Smooth muscle cell (in vitro differentiated cells): ENCODE measurements around the gene MYLK. TPM values are rescaled to one million over a fixed set of nuclear protein-coding genes. Genes with fewer than 3 reads are reported as not detected.

ENCODE experiments used
- DNase-seq: peaks from one replicate; lab custom pipeline; 2025; ENCODE audit not compliant: unreplicated experiment; lab: John Stamatoyannopoulos, UW
- H2AFZ ChIP-seq: fragments of 200-600 bp; sonication (generic); 2 replicates; pipeline ENCODE4 v1.6.0; 2016; ENCODE audit warnings: antibody characterized with exemption, low read depth, mild to moderate bottlenecking
- H3F3A ChIP-seq: fragments of 200-600 bp; sonication (generic); 2 replicates; pipeline ENCODE4 v1.6.0; 2017; ENCODE audit warnings: antibody characterized with exemption, low read depth
- H3K27ac ChIP-seq: fragments of 200-600 bp; sonication (generic); 2 replicates; pipeline ENCODE4 v1.5.1; 2016; ENCODE audit warnings: low read depth, mild to moderate bottlenecking
- H3K27me3 ChIP-seq: fragments of 200-600 bp; sonication (generic); 2 replicates; pipeline ENCODE4 v1.6.1; 2016; ENCODE audit warnings: low read depth, mild to moderate bottlenecking
- H3K36me3 ChIP-seq: fragments of 200-600 bp; sonication (generic); 2 replicates; pipeline ENCODE4 v1.5.1; 2016; ENCODE audit warnings: low read depth
- H3K4me1 ChIP-seq: fragments of 200-600 bp; sonication (generic); 2 replicates; pipeline ENCODE4 v1.5.1; 2016; ENCODE audit warnings: low read depth
- H3K4me2 ChIP-seq: fragments of 200-600 bp; sonication (generic); 2 replicates; pipeline ENCODE4 v1.6.0; 2016; ENCODE audit warnings: mild to moderate bottlenecking
- H3K4me3 ChIP-seq: fragments of 200-600 bp; sonication (generic); 2 replicates; pipeline ENCODE4 v1.5.1; 2016; ENCODE audit warnings: mild to moderate bottlenecking
- H3K79me2 ChIP-seq: fragments of 200-600 bp; sonication (generic); 2 replicates; pipeline ENCODE4 v1.6.0; 2016; ENCODE audit warnings: low read depth, mild to moderate bottlenecking
- H3K9ac ChIP-seq: fragments of 200-600 bp; sonication (generic); 2 replicates; pipeline ENCODE4 v1.6.0; 2016; ENCODE audit warnings: low read depth
- H3K9me3 ChIP-seq: fragments of 200-600 bp; sonication (generic); replicated peaks from 2 replicates; pipeline ENCODE4 v1.5.1; 2016; ENCODE audit warnings: low read depth
- H4K20me1 ChIP-seq: fragments of 200-600 bp; sonication (generic); 2 replicates; pipeline ENCODE4 v1.6.0; 2016; ENCODE audit warnings: low read depth
- CTCF ChIP-seq: fragments of 200-600 bp; sonication (generic); IDR thresholded peaks from 2 replicates; pipeline ENCODE4 v1.5.1; 2017; ENCODE audit warnings: borderline replicate concordance, mild to moderate bottlenecking, antibody characterized with exemption; ENCODE audit not compliant: insufficient read depth, poor library complexity, severe bottlenecking
- WGBS: methylation state at CpG from one replicate; pipeline ENCODE4 v1.1.7; 2016; ENCODE audit warnings: low lambda C conversion rate; 5-methylcytosine and 5-hydroxymethylcytosine counted together
- polyA plus RNA-seq: library from polyadenylated mRNA; unstranded; fragments of >200 nt; fragmentation: Nextera tagmentation; extraction: Ambion mirVana; gene quantifications from 2 replicates; pipeline ENCODE4 v1.2.1, GENCODE V29; 2016
- total RNA-seq: library from RNA; depleted of rRNA; stranded (reverse); fragments of >200 nt; gene quantifications from 2 replicates; pipeline ENCODE4 v1.2.3, GENCODE V29; 2014

MYLK gene
- total and polyA plus RNA-seq, 2 experiments from 2014 or later, result 13.6 to 25.5 TPM

- Histone ChIP-seq H4K20me1 (no peaks in the 10 kb centered on the region), H3K9ac (no peak overlapping the region), H3K27ac (no peak overlapping the region), H3K36me3 (peaks cover 2% of the 10 kb centered on the region), H3K27me3 (no peaks in the 10 kb centered on the region), H3K4me1 (peaks cover 23% of the 10 kb centered on the region), H3K4me3 (no peak overlapping the region), H3K79me2 (no peaks in the 10 kb centered on the region), H3F3A (peaks cover 4% of the 10 kb centered on the region), H3K9me3 (no peaks in the 10 kb centered on the region), H3K4me2 (no peak overlapping the region), H2AFZ (no peak overlapping the region)
- TF ChIP-seq CTCF, result no peak
- DNase-seq, result no peak
- 100% methylated on average over 1 of the region's 1 CpG for WGBS
These were observed 64.2 kb downstream of the MYLK start for GRCh38 chr3:123819949-123820348.

DNA sequence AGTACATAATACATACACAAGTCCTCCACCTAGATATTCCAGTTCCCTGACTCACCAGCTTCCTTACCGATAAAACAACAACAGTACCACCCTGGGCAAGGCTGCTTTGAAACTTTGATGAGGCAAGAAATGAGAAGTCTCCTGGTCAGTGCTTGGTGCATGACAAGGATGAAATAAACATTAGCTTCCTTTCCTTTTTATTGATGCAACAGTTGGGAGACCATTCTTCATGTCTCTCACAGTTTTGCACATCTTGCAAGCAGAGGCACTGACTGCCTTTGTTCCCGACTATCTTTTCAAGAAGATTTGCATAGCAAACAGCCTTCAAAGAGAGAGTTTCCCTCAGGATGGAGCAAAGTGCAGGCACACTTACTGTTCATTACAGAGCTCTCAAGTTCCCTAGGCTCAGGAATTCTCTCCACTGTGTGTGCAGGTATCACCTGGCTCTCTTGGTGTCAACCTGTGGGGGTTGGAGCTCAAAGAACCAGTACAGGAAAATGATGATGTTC lies 65.2 kb downstream of the MYLK start:
- no peak for DNase-seq
- no peak for TF ChIP-seq CTCF

GRCh38 chr3:123818324-123818920 lies 65.7 kb downstream of the MYLK start:
- Histone ChIP-seq H3K27me3 (no peaks in the 10 kb centered on the region), H3K9ac (no peak overlapping the region), H3K4me3 (no peak overlapping the region), H3F3A (peaks cover 4% of the 10 kb centered on the region), H3K27ac (peak overlapping the region; percentile 57), H4K20me1 (no peaks in the 10 kb centered on the region), H2AFZ (no peak overlapping the region), H3K9me3 (no peaks in the 10 kb centered on the region), H3K36me3 (peaks cover 2% of the 10 kb centered on the region), H3K4me1 (peaks cover 23% of the 10 kb centered on the region), H3K4me2 (peak overlapping the region; percentile 78), H3K79me2 (no peaks in the 10 kb centered on the region)
- no peak for TF ChIP-seq CTCF
- 50% methylated on average over 5 of the region's 5 CpGs for WGBS
- no peak for DNase-seq

More for the DNA sequence above, 65.2 kb downstream of the MYLK start:
- H3K4me2 ChIP-seq, result peak overlapping the region; percentile 78
- no peaks in the 10 kb centered on the region for H3K27me3 ChIP-seq
- H2AFZ ChIP-seq, result no peak overlapping the region
- H3K4me3 ChIP-seq, result no peak overlapping the region
- peaks cover 4% of the 10 kb centered on the region for H3F3A ChIP-seq
- H3K36me3 ChIP-seq, result peaks cover 2% of the 10 kb centered on the region
- peak overlapping the region; percentile 57 for H3K27ac ChIP-seq
- peaks cover 23% of the 10 kb centered on the region for H3K4me1 ChIP-seq
- WGBS, result 55% methylated on average over 2 of the region's 2 CpGs
- no peaks in the 10 kb centered on the region for H3K9me3 ChIP-seq
- no peak overlapping the region for H3K9ac ChIP-seq
- H3K79me2 ChIP-seq, result no peaks in the 10 kb centered on the region
- no peaks in the 10 kb centered on the region for H4K20me1 ChIP-seq

GRCh38 chr3:123817413-123817812 lies 66.7 kb downstream of the MYLK start:
- Histone ChIP-seq H3K9ac (no peak overlapping the region), H3K36me3 (peaks cover 2% of the 10 kb centered on the region), H3F3A (peaks cover 4% of the 10 kb centered on the region), H3K9me3 (no peaks in the 10 kb centered on the region), H3K27ac (peak overlapping the region; percentile 57), H3K4me2 (peak overlapping the region; percentile 51), H2AFZ (no peak overlapping the region), H3K4me3 (no peak overlapping the region), H3K79me2 (no peaks in the 10 kb centered on the region), H3K27me3 (no peaks in the 10 kb centered on the region), H4K20me1 (no peaks in the 10 kb centered on the region), H3K4me1 (peaks cover 23% of the 10 kb centered on the region)
- WGBS, result 90% methylated on average over 4 of the region's 4 CpGs
- DNase-seq, result no peak
- TF ChIP-seq CTCF, result no peak
